Measurements from ENCODE around the gene ZCCHC3. TPM values are rescaled to one million over a fixed set of nuclear protein-coding genes. Genes with fewer than 3 reads are reported as not detected.

The ZCCHC3 gene
- total RNA-seq, 1 experiment from 2014 or later, result 22.2 TPM

Other genes starting within 250 kb of the ZCCHC3 start
- 0.14 TPM in 1 of 2 replicates, not detected in the other for gene DEFB125, start 209.9 kb upstream of the ZCCHC3 start, total RNA-seq (2014; rRNA removed; shearing (Covaris generic); ENCODE audit: low replicate concordance)
- gene DEFB126, start 155.0 kb upstream of the ZCCHC3 start, total RNA-seq (2014; rRNA removed; shearing (Covaris generic); ENCODE audit: low replicate concordance), result not detected in 2 replicates
- gene DEFB127, start 140.1 kb upstream of the ZCCHC3 start, total RNA-seq (2014; rRNA removed; shearing (Covaris generic); ENCODE audit: low replicate concordance), result not detected in 2 replicates
- not detected in 2 replicates for gene DEFB128, start 107.9 kb upstream of the ZCCHC3 start, total RNA-seq (2014; rRNA removed; shearing (Covaris generic); ENCODE audit: low replicate concordance)
- not detected in 2 replicates for gene DEFB129, start 70.3 kb upstream of the ZCCHC3 start, total RNA-seq (2014; rRNA removed; shearing (Covaris generic); ENCODE audit: low replicate concordance)
- 0.22 TPM in 1 of 2 replicates, not detected in the other for gene DEFB132, start 39.8 kb upstream of the ZCCHC3 start, total RNA-seq (2014; rRNA removed; shearing (Covaris generic); ENCODE audit: low replicate concordance)
- gene C20orf96, start 6.8 kb upstream of the ZCCHC3 start, total RNA-seq (2014; rRNA removed; shearing (Covaris generic); ENCODE audit: low replicate concordance), result 1.8 and 2.0 TPM in 2 replicates
- 8.3 and 18.0 TPM in 2 replicates for gene SOX12, start 28.0 kb downstream of the ZCCHC3 start, total RNA-seq (2014; rRNA removed; shearing (Covaris generic); ENCODE audit: low replicate concordance)
- 18.2 and 28.3 TPM in 2 replicates for gene NRSN2, start 49.5 kb downstream of the ZCCHC3 start, total RNA-seq (2014; rRNA removed; shearing (Covaris generic); ENCODE audit: low replicate concordance)
- gene TRIB3, start 83.2 kb downstream of the ZCCHC3 start, total RNA-seq (2014; rRNA removed; shearing (Covaris generic); ENCODE audit: low replicate concordance), result 122 and 197 TPM in 2 replicates
- gene RBCK1, start 110.7 kb downstream of the ZCCHC3 start, total RNA-seq (2014; rRNA removed; shearing (Covaris generic); ENCODE audit: low replicate concordance), result 96.6 and 142 TPM in 2 replicates
- 26.1 and 33.9 TPM in 2 replicates for gene TBC1D20, start 165.0 kb downstream of the ZCCHC3 start, total RNA-seq (2014; rRNA removed; shearing (Covaris generic); ENCODE audit: low replicate concordance)
- 91.3 and 148 TPM in 2 replicates for gene CSNK2A1, start 246.2 kb downstream of the ZCCHC3 start, total RNA-seq (2014; rRNA removed; shearing (Covaris generic); ENCODE audit: low replicate concordance)